H1 (cell line): ENCODE results near the gene CTSL. TPM values are rescaled to one million over a fixed set of nuclear protein-coding genes. Genes with fewer than 3 reads are reported as not detected.

Experiments used
- CBX5 ChIP-seq: fragments of 300-800, 300-1000 bp; sonication (generic); IDR thresholded peaks from 2 replicates; pipeline ENCODE4 v1.7.1; 2016; ENCODE audit warnings: antibody characterized with exemption, low read length, low read depth
- CTBP2 ChIP-seq: IDR thresholded peaks from 2 replicates; pipeline ENCODE4 v1.7.0; 2011; ENCODE audit warnings: borderline replicate concordance, mild to moderate bottlenecking, moderate library complexity, mixed read lengths, low read length; ENCODE audit not compliant: insufficient read depth, insufficient read length
- KDM1A ChIP-seq: fragments of 200-600, 300-600 bp; sonication (generic); IDR thresholded peaks from 2 replicates; pipeline ENCODE4 v1.7.1; 2016; ENCODE audit warnings: mild to moderate bottlenecking, low read length, borderline replicate concordance
- NRF1 ChIP-seq: IDR thresholded peaks from 2 replicates; pipeline ENCODE4 v1.6.1; 2011; ENCODE audit warnings: mild to moderate bottlenecking, low read depth, low read length, improper control_type of control experiment
- SRF ChIP-seq: IDR thresholded peaks from 2 replicates; pipeline ENCODE4 v1.6.1; 2011; ENCODE audit warnings: mild to moderate bottlenecking, low read depth, low read length, moderate library complexity
- TBP ChIP-seq: IDR thresholded peaks from 2 replicates; pipeline ENCODE4 v1.6.1; 2011; ENCODE audit warnings: low read depth, low read length, improper control_type of control experiment
- TEAD4 ChIP-seq: IDR thresholded peaks from 2 replicates; pipeline ENCODE4 v1.6.1; 2012; ENCODE audit warnings: low read depth, low read length, inconsistent platforms, mixed read lengths
- polyA plus RNA-seq, 7 experiments: library from polyadenylated mRNA; depleted of rRNA in 3 of 7; stranded (reverse) in 5 of 7; unstranded in 2 of 7; fragments of >200 nt in 5 of 7; fragments of 200-250 nt in 2 of 7; gene quantifications; 1 replicate in 5 of 7; 2 replicates in 1 of 7; 4 replicates in 1 of 7; pipeline versions ENCODE4 v1.2.1 to v1.2.3, GENCODE V29; 2011 to 2013; ENCODE audit warnings: missing spikeins in 2 of 7, mixed read lengths in 2 of 7
- total RNA-seq: library from RNA; stranded (reverse); fragmentation: NEBNext Ultra II Directional; extraction: Animal tissue kit (Norgen Biotek cat#: 25700); gene quantifications from 2 replicates; pipeline ENCODE4 v1.2.1, GENCODE V29; 2021
- TF ChIP-seq, protein P1 (sequence below): fragments of 300-600 bp; sonication (generic); IDR thresholded peaks from 2 replicates; pipeline ENCODE4 v1.7.1; 2012; ENCODE audit warnings: low read length, moderate library complexity, mild to moderate bottlenecking, inconsistent platforms; ENCODE audit not compliant: insufficient replicate concordance

CTSL gene
- total and polyA plus RNA-seq, 2 of the 8 experiments (the other 6 are each of a cell fraction or from before 2014, with no cell fraction given), result 34.2 to 38.2 TPM

DNA sequence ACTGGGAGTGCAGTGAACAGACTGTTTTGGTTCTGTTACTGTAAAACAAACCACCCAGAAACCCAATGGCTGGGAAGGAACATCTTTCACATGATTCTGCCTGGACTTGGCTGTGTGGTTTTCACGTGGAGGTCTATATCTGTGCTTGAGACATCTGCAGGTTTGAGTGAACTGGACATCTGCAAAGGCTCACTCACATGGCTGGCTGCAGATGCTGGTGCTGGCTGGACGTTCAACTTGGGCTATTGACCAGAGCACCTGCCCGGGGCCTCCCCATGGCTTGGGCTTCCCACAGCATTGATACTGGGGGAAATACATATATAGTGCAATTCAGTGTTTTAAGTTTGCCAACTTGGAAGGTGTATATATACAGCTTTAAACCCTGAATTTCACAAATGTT is 6.8 kb downstream of the CTSL start (continued):
- TF ChIP-seq, protein P1, sequence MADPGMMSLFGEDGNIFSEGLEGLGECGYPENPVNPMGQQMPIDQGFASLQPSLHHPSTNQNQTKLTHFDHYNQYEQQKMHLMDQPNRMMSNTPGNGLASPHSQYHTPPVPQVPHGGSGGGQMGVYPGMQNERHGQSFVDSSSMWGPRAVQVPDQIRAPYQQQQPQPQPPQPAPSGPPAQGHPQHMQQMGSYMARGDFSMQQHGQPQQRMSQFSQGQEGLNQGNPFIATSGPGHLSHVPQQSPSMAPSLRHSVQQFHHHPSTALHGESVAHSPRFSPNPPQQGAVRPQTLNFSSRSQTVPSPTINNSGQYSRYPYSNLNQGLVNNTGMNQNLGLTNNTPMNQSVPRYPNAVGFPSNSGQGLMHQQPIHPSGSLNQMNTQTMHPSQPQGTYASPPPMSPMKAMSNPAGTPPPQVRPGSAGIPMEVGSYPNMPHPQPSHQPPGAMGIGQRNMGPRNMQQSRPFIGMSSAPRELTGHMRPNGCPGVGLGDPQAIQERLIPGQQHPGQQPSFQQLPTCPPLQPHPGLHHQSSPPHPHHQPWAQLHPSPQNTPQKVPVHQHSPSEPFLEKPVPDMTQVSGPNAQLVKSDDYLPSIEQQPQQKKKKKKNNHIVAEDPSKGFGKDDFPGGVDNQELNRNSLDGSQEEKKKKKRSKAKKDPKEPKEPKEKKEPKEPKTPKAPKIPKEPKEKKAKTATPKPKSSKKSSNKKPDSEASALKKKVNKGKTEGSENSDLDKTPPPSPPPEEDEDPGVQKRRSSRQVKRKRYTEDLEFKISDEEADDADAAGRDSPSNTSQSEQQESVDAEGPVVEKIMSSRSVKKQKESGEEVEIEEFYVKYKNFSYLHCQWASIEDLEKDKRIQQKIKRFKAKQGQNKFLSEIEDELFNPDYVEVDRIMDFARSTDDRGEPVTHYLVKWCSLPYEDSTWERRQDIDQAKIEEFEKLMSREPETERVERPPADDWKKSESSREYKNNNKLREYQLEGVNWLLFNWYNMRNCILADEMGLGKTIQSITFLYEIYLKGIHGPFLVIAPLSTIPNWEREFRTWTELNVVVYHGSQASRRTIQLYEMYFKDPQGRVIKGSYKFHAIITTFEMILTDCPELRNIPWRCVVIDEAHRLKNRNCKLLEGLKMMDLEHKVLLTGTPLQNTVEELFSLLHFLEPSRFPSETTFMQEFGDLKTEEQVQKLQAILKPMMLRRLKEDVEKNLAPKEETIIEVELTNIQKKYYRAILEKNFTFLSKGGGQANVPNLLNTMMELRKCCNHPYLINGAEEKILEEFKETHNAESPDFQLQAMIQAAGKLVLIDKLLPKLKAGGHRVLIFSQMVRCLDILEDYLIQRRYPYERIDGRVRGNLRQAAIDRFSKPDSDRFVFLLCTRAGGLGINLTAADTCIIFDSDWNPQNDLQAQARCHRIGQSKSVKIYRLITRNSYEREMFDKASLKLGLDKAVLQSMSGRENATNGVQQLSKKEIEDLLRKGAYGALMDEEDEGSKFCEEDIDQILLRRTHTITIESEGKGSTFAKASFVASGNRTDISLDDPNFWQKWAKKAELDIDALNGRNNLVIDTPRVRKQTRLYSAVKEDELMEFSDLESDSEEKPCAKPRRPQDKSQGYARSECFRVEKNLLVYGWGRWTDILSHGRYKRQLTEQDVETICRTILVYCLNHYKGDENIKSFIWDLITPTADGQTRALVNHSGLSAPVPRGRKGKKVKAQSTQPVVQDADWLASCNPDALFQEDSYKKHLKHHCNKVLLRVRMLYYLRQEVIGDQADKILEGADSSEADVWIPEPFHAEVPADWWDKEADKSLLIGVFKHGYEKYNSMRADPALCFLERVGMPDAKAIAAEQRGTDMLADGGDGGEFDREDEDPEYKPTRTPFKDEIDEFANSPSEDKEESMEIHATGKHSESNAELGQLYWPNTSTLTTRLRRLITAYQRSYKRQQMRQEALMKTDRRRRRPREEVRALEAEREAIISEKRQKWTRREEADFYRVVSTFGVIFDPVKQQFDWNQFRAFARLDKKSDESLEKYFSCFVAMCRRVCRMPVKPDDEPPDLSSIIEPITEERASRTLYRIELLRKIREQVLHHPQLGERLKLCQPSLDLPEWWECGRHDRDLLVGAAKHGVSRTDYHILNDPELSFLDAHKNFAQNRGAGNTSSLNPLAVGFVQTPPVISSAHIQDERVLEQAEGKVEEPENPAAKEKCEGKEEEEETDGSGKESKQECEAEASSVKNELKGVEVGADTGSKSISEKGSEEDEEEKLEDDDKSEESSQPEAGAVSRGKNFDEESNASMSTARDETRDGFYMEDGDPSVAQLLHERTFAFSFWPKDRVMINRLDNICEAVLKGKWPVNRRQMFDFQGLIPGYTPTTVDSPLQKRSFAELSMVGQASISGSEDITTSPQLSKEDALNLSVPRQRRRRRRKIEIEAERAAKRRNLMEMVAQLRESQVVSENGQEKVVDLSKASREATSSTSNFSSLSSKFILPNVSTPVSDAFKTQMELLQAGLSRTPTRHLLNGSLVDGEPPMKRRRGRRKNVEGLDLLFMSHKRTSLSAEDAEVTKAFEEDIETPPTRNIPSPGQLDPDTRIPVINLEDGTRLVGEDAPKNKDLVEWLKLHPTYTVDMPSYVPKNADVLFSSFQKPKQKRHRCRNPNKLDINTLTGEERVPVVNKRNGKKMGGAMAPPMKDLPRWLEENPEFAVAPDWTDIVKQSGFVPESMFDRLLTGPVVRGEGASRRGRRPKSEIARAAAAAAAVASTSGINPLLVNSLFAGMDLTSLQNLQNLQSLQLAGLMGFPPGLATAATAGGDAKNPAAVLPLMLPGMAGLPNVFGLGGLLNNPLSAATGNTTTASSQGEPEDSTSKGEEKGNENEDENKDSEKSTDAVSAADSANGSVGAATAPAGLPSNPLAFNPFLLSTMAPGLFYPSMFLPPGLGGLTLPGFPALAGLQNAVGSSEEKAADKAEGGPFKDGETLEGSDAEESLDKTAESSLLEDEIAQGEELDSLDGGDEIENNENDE, result no peak
- TF ChIP-seq CTBP2 (no peak), TBP (no peak), NRF1 (no peak), CBX5 (no peak), TEAD4 (no peak), SRF (no peak), KDM1A (no peak)
